ENCODE measurements around the gene AIG1. TPM values are rescaled to one million over a fixed set of nuclear protein-coding genes. Genes with fewer than 3 reads are reported as not detected.
"Not testable (repeated sequence)": the region's sequence is repeated elsewhere in the genome, so short reads cannot be mapped to it uniquely, and the experiment has no call there.

Gene AIG1
- total RNA-seq, 1 donor from 2014 or later: 11.0 TPM

- no peak for DNase-seq (ENCODE audit: low read depth in 2 of 2)
These were observed 103.9 kb downstream of the AIG1 start for GRCh38 chr6:143164565-143165105.

- no peak for DNase-seq (ENCODE audit: low read depth in 2 of 2)
These were observed 104.7 kb downstream of the AIG1 start for GRCh38 chr6:143165315-143165855.

GRCh38 chr6:143166247-143166695 is 105.6 kb downstream of the AIG1 start:
- DNase-seq (ENCODE audit: low read depth in 2 of 2): no peak

- no peak for DNase-seq (ENCODE audit: low read depth in 2 of 2)
These were observed 106.5 kb downstream of the AIG1 start for GRCh38 chr6:143167224-143167623.

GRCh38 chr6:143168396-143168816 is 107.7 kb downstream of the AIG1 start:
- DNase-seq (ENCODE audit: low read depth in 2 of 2): not testable (repeated sequence)

- no peak for DNase-seq (ENCODE audit: low read depth in 2 of 2)
These were observed 108.8 kb downstream of the AIG1 start for GRCh38 chr6:143169440-143169839.

GRCh38 chr6:143174516-143174915 is 113.8 kb downstream of the AIG1 start:
- DNase-seq (ENCODE audit: low read depth in 2 of 2): no peak

GRCh38 chr6:143174951-143175350 is 114.3 kb downstream of the AIG1 start:
- DNase-seq (ENCODE audit: low read depth in 2 of 2): no peak

- DNase-seq (ENCODE audit: low read depth in 2 of 2): no peak
These were observed 115.7 kb downstream of the AIG1 start for GRCh38 chr6:143176090-143177021.

GRCh38 chr6:143177706-143178105 is 117.0 kb downstream of the AIG1 start:
- DNase-seq (ENCODE audit: low read depth in 2 of 2): no peak

- DNase-seq (ENCODE audit: low read depth in 2 of 2): no peak
These were observed 118.4 kb downstream of the AIG1 start for GRCh38 chr6:143179096-143179495.

- DNase-seq (ENCODE audit: low read depth in 2 of 2): no peak
These were observed 119.4 kb downstream of the AIG1 start for GRCh38 chr6:143179901-143180612.

- DNase-seq (ENCODE audit: low read depth in 2 of 2): no peak
These were observed 120.1 kb downstream of the AIG1 start for GRCh38 chr6:143180826-143181225.

- DNase-seq (ENCODE audit: low read depth in 2 of 2): peak in 1 of 2 donors; percentile 32
These were observed 123.0 kb downstream of the AIG1 start for GRCh38 chr6:143183666-143184065.

GRCh38 chr6:143185288-143185687 is 124.6 kb downstream of the AIG1 start:
- DNase-seq (ENCODE audit: low read depth in 2 of 2): no peak

GRCh38 chr6:143187238-143187923 is 126.7 kb downstream of the AIG1 start:
- DNase-seq (ENCODE audit: low read depth in 2 of 2): no peak

- DNase-seq (ENCODE audit: low read depth in 2 of 2): no peak
These were observed 127.6 kb downstream of the AIG1 start for GRCh38 chr6:143188292-143188691.

- no peak for DNase-seq (ENCODE audit: low read depth in 2 of 2)
These were observed 130.7 kb downstream of the AIG1 start for GRCh38 chr6:143191361-143191760.

GRCh38 chr6:143192766-143193165 is 132.1 kb downstream of the AIG1 start:
- no peak for DNase-seq (ENCODE audit: low read depth in 2 of 2)

- no peak for DNase-seq (ENCODE audit: low read depth in 2 of 2)
These were observed 132.9 kb downstream of the AIG1 start for GRCh38 chr6:143193571-143194094.

GRCh38 chr6:143194095-143194589 is 133.5 kb downstream of the AIG1 start:
- DNase-seq (ENCODE audit: low read depth in 2 of 2): no peak
